Measurements from ENCODE around the gene TIPRL.

TIPRL gene

DNA sequence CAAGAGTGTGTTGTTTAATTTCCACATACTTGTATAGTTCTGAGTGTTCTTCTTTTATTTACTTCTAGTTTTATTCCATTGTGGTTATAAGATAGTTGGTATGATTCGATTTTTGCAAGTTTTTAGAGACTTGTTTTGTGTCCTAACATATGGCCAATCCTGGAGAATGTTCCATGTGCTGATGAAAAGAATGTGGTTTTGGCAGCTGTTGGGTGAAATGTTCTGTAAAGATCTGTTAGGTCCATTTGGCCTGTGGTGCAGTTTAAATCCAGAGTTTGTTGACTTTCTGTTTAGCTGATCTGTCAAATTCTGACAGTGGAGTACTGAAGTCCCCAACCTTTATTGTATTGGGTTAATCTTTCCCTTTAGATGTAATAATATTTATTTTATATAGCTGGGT, 19.5 kb upstream of the TIPRL start:
- H3K4me3 ChIP-seq (ENCODE audit: low read length), result no peak overlapping the region
- TF ChIP-seq CTCF (conservative IDR thresholded peaks at IDR 0.05; ENCODE audit: low read depth, low read length), result no peak
- DNase-seq (ENCODE audit: low read depth), result no peak

DNA sequence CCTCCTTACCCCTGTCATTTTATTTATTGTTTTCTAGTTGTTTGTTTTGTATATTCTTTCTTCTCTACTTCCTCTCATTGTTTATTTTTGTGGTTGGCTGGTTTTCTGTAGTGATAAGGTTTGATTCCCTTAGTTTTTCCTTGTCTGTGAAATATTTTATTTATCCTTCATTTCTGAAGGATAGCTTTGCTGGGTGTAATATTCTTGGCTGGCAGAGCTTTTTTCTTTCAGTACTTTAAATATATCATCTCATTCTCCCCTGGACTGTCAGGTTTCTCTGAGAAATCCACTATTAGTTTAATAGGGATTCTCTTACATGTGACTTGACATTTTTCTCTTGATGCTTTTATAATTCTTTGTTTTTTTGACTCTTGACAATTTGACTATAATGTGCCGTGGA, 18.8 kb upstream of the TIPRL start:
- no peak overlapping the region for H3K4me3 ChIP-seq (ENCODE audit: low read length)
- no peak for TF ChIP-seq CTCF (conservative IDR thresholded peaks at IDR 0.05; ENCODE audit: low read depth, low read length)
- DNase-seq (ENCODE audit: low read depth), result no peak

DNA sequence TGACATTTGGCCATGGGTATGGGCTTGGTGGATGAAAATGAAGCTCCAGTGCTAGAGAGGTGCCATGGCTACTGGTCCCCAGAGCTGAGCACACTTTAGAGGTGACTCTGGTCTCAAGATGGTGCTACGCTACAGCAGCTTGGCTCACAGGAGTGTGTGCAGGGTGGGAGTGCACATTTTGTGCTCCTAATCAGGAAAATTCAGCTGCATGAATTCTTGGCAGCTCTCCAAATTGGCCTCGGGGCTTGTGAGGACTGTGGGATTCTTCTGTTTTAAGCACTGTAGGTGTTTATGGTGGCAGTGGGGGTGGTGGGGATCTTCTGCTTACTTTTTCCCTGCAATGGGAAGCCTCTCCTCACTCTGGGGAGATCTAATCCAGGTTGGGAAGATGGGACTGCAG, 17.3 kb upstream of the TIPRL start:
- DNase-seq (ENCODE audit: low read depth), result no peak
- TF ChIP-seq CTCF (conservative IDR thresholded peaks at IDR 0.05; ENCODE audit: low read depth, low read length), result no peak
- no peak overlapping the region for H3K4me3 ChIP-seq (ENCODE audit: low read length)

GRCh38 chr1:168163670-168164069, 15.1 kb upstream of the TIPRL start:
- no peak for TF ChIP-seq CTCF (conservative IDR thresholded peaks at IDR 0.05; ENCODE audit: low read depth, low read length)
- no peak for DNase-seq (ENCODE audit: low read depth)
- H3K4me3 ChIP-seq (ENCODE audit: low read length), result no peak overlapping the region

DNA sequence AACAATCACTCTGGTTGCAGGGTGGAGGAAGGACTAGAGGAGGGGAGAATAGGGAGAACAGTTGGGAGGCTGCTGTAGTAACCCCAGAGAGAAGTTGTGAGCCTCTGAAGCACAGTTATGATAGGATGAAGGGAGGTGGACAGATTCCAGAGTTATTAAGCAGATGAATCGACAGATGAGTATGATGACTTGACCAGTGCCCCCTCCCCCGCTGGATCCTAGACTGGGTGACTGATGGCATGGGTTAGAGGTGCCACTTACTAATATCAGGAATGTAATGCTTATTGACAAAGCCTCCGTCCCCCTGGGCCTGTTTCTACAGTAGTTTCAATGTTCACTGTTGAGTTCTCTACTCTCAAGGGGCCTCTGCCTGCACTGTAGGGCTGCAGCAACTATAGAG, 14.0 kb upstream of the TIPRL start:
- TF ChIP-seq CTCF (conservative IDR thresholded peaks at IDR 0.05; ENCODE audit: low read depth, low read length), result no peak
- H3K4me3 ChIP-seq (ENCODE audit: low read length), result no peak overlapping the region
- DNase-seq (ENCODE audit: low read depth), result no peak

- TF ChIP-seq CTCF (conservative IDR thresholded peaks at IDR 0.05; ENCODE audit: low read depth, low read length), result no peak
- no peak for DNase-seq (ENCODE audit: low read depth)
- H3K4me3 ChIP-seq (ENCODE audit: low read length), result no peak overlapping the region
These were observed 11.0 kb upstream of the TIPRL start for GRCh38 chr1:168167806-168168205.

DNA sequence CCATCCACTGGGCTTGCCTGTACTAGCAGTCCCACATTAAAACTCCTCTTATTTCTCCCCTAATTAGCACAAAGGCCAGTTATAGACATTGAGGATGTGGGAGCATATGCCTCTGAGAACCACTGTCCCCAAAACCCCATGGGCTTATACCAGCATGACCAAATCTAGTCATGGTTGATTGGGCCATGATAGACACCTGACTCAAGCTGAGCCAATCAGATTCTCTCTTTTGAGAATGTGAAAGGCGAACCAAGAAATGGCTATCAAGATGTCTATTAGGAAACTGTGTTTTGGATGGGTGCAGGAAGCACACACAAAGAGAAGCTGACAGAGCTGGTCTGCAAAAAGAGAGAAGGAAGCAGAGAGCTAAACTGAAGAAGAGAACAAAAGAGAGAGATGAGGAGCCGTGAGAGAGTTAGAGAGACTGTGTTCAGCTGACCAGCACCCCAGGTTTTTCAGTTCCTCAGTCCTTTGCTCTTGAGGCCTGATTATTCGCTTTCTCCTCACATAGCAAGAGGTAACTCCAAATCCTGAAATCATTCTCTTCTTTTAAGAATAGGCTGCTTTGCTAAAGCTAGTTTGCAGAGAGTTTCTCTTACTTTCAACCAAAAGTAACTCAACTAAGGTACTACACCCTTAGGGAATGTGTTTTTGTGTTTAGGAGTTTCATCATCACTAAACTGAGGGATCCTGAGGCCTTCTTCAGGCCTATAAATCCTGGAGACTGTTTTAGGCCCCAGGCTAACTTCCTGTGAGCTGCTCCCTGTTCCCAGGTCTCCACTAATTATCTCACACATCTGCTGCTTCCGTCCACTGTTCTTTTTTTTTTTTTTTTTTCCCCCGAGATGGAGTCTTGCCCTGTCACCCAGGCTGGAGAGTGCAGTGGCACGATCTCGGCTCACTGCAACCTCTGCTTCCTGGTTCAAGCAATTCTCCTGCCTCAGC, 7.9 kb upstream of the TIPRL start:
- no peak for DNase-seq (ENCODE audit: low read depth)
- no peak overlapping the region for H3K4me3 ChIP-seq (ENCODE audit: low read length)
- no peak for TF ChIP-seq CTCF (conservative IDR thresholded peaks at IDR 0.05; ENCODE audit: low read depth, low read length)

Measured in retinal pigment epithelial cell (primary cell).